ENCODE data around the gene USP14. TPM values are rescaled to one million over a fixed set of nuclear protein-coding genes. Genes with fewer than 3 reads are reported as not detected.

The USP14 gene
- polyA plus RNA-seq, 1 donor from 2014 or later = 41.7 TPM

DNA sequence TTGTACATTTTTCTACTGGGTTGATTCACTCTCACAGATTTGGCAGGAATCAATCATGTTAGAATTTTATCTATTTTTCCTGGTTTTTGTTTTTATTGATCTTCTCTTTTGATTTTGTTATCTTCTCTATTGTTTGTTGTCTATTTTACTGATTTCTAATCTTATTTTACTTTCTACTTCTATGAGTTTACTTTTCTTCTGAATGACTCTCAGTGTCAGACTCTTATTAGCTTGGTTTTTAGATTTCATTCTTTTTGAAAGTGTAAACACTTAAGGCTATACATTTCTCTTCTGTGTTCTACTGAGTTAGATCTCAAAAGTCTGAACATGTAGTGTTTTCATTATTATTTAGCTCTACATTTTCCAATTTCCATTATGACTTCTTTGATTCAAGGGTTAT is 62.4 kb downstream of the USP14 start:
- Histone ChIP-seq H3K4me2 (ENCODE audit: low read length) (no peak overlapping the region), H3K9me3 (ENCODE audit: low read length) (no peaks in the 10 kb centered on the region), H3K36me3 (ENCODE audit: insufficient read depth, low read length) (peaks cover 23% of the 10 kb centered on the region), H3K27ac (ENCODE audit: low read length) (no peak overlapping the region), H4K20me1 (ENCODE audit: insufficient read depth) (no peaks in the 10 kb centered on the region), H3K79me2 (replicated peaks; ENCODE audit: insufficient read depth, low read length) (no peaks in the 10 kb centered on the region), H3K9ac (ENCODE audit: low read length) (no peak overlapping the region), H3K4me3 (ENCODE audit: low read length) (no peak overlapping the region), H3K9me2 (ENCODE audit: insufficient read depth, low read length) (no peaks in the 10 kb centered on the region), H3F3A (ENCODE audit: insufficient read depth, low read length, poor library complexity, severe bottlenecking) (no peaks in the 10 kb centered on the region), H2AFZ (ENCODE audit: low read depth, low read length) (no peak overlapping the region), H3K27me3 (ENCODE audit: insufficient read depth, low read depth, low read length) (no peaks in the 10 kb centered on the region)
- TF ChIP-seq RAD21 (conservative IDR thresholded peaks at IDR 0.05) = no peak
- TF ChIP-seq TAF1 (IDR thresholded peaks at IDR 0.05; ENCODE audit: low read depth) = no peak
- no peak for TF ChIP-seq SMC3 (conservative IDR thresholded peaks at IDR 0.05; ENCODE audit: poor library complexity)
- no peak for TF ChIP-seq EP300 (conservative IDR thresholded peaks at IDR 0.05; ENCODE audit: poor library complexity, severe bottlenecking)

DNA sequence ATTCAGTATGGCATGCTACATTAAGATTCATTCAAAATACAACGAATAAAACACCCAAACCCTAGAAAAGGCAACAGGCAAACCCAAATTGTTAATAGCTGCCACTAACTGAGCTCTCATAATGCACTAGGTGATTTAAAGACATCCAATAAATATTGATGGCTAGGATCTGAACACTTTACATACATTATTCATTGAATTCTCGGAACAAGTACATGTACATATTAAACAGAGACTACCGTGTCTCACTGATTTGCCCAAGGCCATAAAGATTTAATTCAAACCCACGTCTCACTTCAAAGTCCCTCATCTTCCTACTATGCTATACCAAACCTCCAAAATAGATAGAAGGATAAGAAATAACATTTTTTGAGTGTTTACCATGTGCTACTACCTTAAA is 67.4 kb downstream of the USP14 start:
- Histone ChIP-seq H3K79me2 (replicated peaks; ENCODE audit: insufficient read depth, low read length) (no peaks in the 10 kb centered on the region), H3K9me2 (ENCODE audit: insufficient read depth, low read length) (no peaks in the 10 kb centered on the region), H3K27ac (ENCODE audit: low read length) (no peak overlapping the region), H3K9me3 (ENCODE audit: low read length) (no peaks in the 10 kb centered on the region), H3K4me2 (ENCODE audit: low read length) (no peak overlapping the region), H2AFZ (ENCODE audit: low read depth, low read length) (no peak overlapping the region), H3K27me3 (ENCODE audit: insufficient read depth, low read depth, low read length) (no peaks in the 10 kb centered on the region), H3K4me3 (ENCODE audit: low read length) (no peak overlapping the region), H3K9ac (ENCODE audit: low read length) (no peak overlapping the region), H4K20me1 (ENCODE audit: insufficient read depth) (no peaks in the 10 kb centered on the region), H3F3A (ENCODE audit: insufficient read depth, low read length, poor library complexity, severe bottlenecking) (no peaks in the 10 kb centered on the region), H3K36me3 (ENCODE audit: insufficient read depth, low read length) (peaks cover 26% of the 10 kb centered on the region)
- no peak for TF ChIP-seq REST (IDR thresholded peaks at IDR 0.05; ENCODE audit: borderline replicate concordance)

DNA sequence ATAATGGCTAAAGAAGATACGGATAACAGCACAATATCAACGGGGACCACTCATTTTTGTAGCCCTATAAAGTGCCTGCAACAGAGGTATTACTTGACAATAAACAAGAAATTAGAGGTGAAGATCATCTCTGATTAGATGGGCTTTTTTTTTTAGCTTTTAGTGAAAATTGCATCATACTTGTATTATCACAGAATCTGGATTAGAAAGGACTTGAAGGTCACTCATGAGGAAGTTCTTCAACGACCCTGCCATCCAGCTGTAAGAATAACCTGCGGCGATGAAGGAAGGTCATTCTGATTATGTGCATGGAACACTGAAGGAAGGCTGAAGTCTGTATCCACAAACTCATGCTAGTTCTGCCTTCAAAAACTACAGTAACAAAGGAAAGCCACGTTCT is 69.0 kb downstream of the USP14 start:
- Histone ChIP-seq H3F3A (ENCODE audit: insufficient read depth, low read length, poor library complexity, severe bottlenecking) (no peaks in the 10 kb centered on the region), H3K9ac (ENCODE audit: low read length) (no peak overlapping the region), H3K4me3 (ENCODE audit: low read length) (no peak overlapping the region), H2AFZ (ENCODE audit: low read depth, low read length) (no peak overlapping the region), H3K27ac (ENCODE audit: low read length) (no peak overlapping the region), H3K9me2 (ENCODE audit: insufficient read depth, low read length) (no peaks in the 10 kb centered on the region), H3K27me3 (ENCODE audit: insufficient read depth, low read depth, low read length) (no peaks in the 10 kb centered on the region), H3K36me3 (ENCODE audit: insufficient read depth, low read length) (peaks cover 21% of the 10 kb centered on the region), H3K4me2 (ENCODE audit: low read length) (no peak overlapping the region), H3K79me2 (replicated peaks; ENCODE audit: insufficient read depth, low read length) (no peaks in the 10 kb centered on the region), H4K20me1 (ENCODE audit: insufficient read depth) (no peaks in the 10 kb centered on the region), H3K9me3 (ENCODE audit: low read length) (no peaks in the 10 kb centered on the region)
- TF ChIP-seq, protein P1, sequence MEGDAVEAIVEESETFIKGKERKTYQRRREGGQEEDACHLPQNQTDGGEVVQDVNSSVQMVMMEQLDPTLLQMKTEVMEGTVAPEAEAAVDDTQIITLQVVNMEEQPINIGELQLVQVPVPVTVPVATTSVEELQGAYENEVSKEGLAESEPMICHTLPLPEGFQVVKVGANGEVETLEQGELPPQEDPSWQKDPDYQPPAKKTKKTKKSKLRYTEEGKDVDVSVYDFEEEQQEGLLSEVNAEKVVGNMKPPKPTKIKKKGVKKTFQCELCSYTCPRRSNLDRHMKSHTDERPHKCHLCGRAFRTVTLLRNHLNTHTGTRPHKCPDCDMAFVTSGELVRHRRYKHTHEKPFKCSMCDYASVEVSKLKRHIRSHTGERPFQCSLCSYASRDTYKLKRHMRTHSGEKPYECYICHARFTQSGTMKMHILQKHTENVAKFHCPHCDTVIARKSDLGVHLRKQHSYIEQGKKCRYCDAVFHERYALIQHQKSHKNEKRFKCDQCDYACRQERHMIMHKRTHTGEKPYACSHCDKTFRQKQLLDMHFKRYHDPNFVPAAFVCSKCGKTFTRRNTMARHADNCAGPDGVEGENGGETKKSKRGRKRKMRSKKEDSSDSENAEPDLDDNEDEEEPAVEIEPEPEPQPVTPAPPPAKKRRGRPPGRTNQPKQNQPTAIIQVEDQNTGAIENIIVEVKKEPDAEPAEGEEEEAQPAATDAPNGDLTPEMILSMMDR (IDR thresholded peaks at IDR 0.05; ENCODE audit: poor library complexity, severe bottlenecking) = no peak
- TF ChIP-seq MXI1 (conservative IDR thresholded peaks at IDR 0.05; ENCODE audit: poor library complexity, severe bottlenecking) = no peak
- TF ChIP-seq EP300 (conservative IDR thresholded peaks at IDR 0.05; ENCODE audit: poor library complexity, severe bottlenecking) = no peak
- TF ChIP-seq EZH2 (IDR thresholded peaks at IDR 0.05; ENCODE audit: borderline replicate concordance, insufficient read depth, low read length, poor library complexity, severe bottlenecking) = no peak
- no peak for TF ChIP-seq RAD21 (conservative IDR thresholded peaks at IDR 0.05)
- no peak for TF ChIP-seq SMC3 (conservative IDR thresholded peaks at IDR 0.05; ENCODE audit: poor library complexity)
